PC-9 (cell line): Measurements from ENCODE around the gene AGBL5. TPM values are rescaled to one million over a fixed set of nuclear protein-coding genes. Genes with fewer than 3 reads are reported as not detected.

Experiments used
- BruUV-seq: library from RNA; stranded (reverse); fragments of 400-500 nt; replicated peaks from 2 replicates; lab custom pipeline; 2021; lab: Mats Ljungman, UMichigan
- CTCF ChIA-PET: fragments of 300-600 bp; sonication (Branson Sonifier 250); formaldehyde crosslinking; loops from one replicate; lab custom pipeline; 2022; ENCODE audit warnings: antibody characterized with exemption; lab: Charles Lee
- POLR2A ChIA-PET: fragments of 300-600 bp; sonication (Branson Sonifier 250); formaldehyde crosslinking; loops from one replicate; lab custom pipeline; 2022; ENCODE audit warnings: antibody characterized with exemption; ENCODE audit not compliant: unreplicated experiment; lab: Charles Lee
- DNase-seq, 2 experiments: peaks; one replicate each; pipeline versions ENCODE4 v3.0.0 to v3.0.0-alpha.2; 2015 to 2022; ENCODE audit warnings: mixed read lengths in 1 of 2
- H2AFZ ChIP-seq: fragments of 200-600 bp; sonication (generic); 2 replicates; pipeline ENCODE4 v1.8.1; 2017; ENCODE audit warnings: antibody characterized with exemption
- H3F3A ChIP-seq: fragments of 200-600 bp; sonication (generic); 2 replicates; pipeline ENCODE4 v1.8.1; 2017; ENCODE audit warnings: antibody characterized with exemption, mild to moderate bottlenecking, low read depth; ENCODE audit not compliant: insufficient read depth
- H3K27ac ChIP-seq: fragments of 200-600 bp; sonication (generic); 2 replicates; pipeline ENCODE4 v1.6.1; 2016; ENCODE audit warnings: mixed run types
- H3K27me3 ChIP-seq: fragments of 200-600 bp; sonication (generic); 2 replicates; pipeline ENCODE4 v1.6.1; 2016; ENCODE audit warnings: low read depth, mixed run types; ENCODE audit not compliant: insufficient read depth
- H3K36me3 ChIP-seq: fragments of 200-600 bp; sonication (generic); 2 replicates; pipeline ENCODE4 v1.6.1; 2016; ENCODE audit warnings: low read depth, mixed run types
- H3K4me1 ChIP-seq: fragments of 200-600 bp; sonication (generic); replicated peaks from 2 replicates; pipeline ENCODE4 v1.6.1; 2016; ENCODE audit warnings: mixed run types; ENCODE audit not compliant: insufficient read depth
- H3K4me2 ChIP-seq: fragments of 200-600 bp; sonication (generic); 2 replicates; pipeline ENCODE4 v1.6.1; 2017; ENCODE audit warnings: mixed run types
- H3K4me3 ChIP-seq: fragments of 200-600 bp; sonication (generic); 2 replicates; pipeline ENCODE4 v1.6.1; 2016; ENCODE audit warnings: mixed run types
- H3K79me2 ChIP-seq: fragments of 200-600 bp; sonication (generic); 2 replicates; pipeline ENCODE4 v1.6.1; 2017; ENCODE audit warnings: low read depth, mixed run types
- H3K9me2 ChIP-seq: fragments of 200-600 bp; sonication (generic); 2 replicates; pipeline ENCODE4 v1.8.1; 2017; ENCODE audit warnings: mild to moderate bottlenecking; ENCODE audit not compliant: insufficient read depth
- H3K9me3 ChIP-seq: fragments of 200-600 bp; sonication (generic); 2 replicates; pipeline ENCODE4 v1.8.1; 2016; ENCODE audit warnings: low read depth; ENCODE audit not compliant: insufficient read depth
- H4K20me1 ChIP-seq: fragments of 200-600 bp; sonication (generic); 2 replicates; pipeline ENCODE4 v1.8.1; 2017; ENCODE audit not compliant: insufficient read depth
- EZH2 ChIP-seq: fragments of 200-600 bp; sonication (generic); IDR thresholded peaks from 2 replicates; pipeline ENCODE4 v1.8.0; 2017; ENCODE audit warnings: antibody characterized with exemption, low read depth
- intact Hi-C: fragments of 100-400 bp; cut with micrococcal nuclease; formaldehyde crosslinking; loops from one replicate; pipeline ENCODE4 v1.10.0; 2022; ENCODE audit not compliant: unreplicated experiment
- total RNA-seq: library from RNA; stranded (reverse); gene quantifications from 2 replicates; pipeline ENCODE4 v1.2.3, GENCODE V29; 2021
- TF ChIP-seq, protein P1 (sequence below): fragments of 200-600 bp; sonication (generic); conservative IDR thresholded peaks from 2 replicates; pipeline ENCODE4 v1.6.1; 2017; ENCODE audit warnings: mixed run types, antibody characterized with exemption, mild to moderate bottlenecking, moderate library complexity

AGBL5 gene
- total RNA-seq, 1 experiment from 2014 or later: 63.2 TPM

DNA sequence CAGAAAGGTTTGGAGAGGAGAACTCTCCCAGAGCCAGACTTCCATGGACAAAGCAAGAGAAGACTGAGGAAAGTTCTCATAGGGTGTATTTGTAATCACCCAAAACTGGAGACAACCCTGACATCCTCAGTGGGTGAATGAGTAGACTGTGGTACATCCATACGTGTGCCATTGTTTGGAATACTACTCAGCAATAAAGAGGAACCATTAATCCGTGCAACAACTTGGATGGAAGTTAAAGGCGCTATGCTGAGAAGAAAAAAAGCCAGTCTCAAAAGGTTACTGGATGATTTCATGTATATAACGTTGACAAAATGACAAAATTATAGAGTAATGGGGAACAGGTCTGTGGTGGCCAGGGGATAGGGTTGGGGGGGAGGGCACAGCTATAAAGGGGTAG is 42.8 kb upstream of the AGBL5 start:
- POLR2A ChIA-PET: no interaction called here

DNA sequence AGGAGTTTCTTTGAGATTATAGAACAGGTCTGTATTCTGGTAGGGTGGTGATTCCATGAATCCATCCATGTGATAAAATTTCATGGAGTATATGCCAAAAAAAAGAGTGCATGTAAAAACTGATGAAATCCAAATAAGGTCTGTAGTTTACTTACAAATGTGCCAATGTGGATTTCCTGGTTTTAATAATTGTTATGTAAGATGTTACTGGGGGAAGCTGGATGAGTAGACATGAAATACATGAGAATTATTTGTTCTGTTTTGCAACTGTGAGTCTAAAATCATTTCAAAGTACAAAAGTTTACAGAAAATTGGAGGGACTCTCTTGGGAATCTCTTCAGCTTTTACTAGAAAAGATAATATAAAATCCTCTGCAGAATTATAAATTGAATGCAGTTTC is 42.4 kb upstream of the AGBL5 start:
- no TSS peak for BruUV-seq
- Histone ChIP-seq H3K27ac (peak overlapping the region; percentile 97; the same call in 1 of the 2 replicates), H3K36me3 (no peaks in the 10 kb centered on the region), H4K20me1 (no peaks in the 10 kb centered on the region), H3K79me2 (no peaks in the 10 kb centered on the region; the same call in 1 of the 2 replicates), H3K9me3 (no peaks in the 10 kb centered on the region), H3K4me2 (peak overlapping the region; percentile 52; the same call in 1 of the 2 replicates), H2AFZ (no peak overlapping the region), H3K4me1 (peaks cover 43% of the 10 kb centered on the region), H3F3A (peaks cover 20% of the 10 kb centered on the region; the same call in 1 of the 2 replicates), H3K4me3 (no peak overlapping the region), H3K27me3 (no peaks in the 10 kb centered on the region), H3K9me2 (no peaks in the 10 kb centered on the region)
- TF ChIP-seq, protein P1, sequence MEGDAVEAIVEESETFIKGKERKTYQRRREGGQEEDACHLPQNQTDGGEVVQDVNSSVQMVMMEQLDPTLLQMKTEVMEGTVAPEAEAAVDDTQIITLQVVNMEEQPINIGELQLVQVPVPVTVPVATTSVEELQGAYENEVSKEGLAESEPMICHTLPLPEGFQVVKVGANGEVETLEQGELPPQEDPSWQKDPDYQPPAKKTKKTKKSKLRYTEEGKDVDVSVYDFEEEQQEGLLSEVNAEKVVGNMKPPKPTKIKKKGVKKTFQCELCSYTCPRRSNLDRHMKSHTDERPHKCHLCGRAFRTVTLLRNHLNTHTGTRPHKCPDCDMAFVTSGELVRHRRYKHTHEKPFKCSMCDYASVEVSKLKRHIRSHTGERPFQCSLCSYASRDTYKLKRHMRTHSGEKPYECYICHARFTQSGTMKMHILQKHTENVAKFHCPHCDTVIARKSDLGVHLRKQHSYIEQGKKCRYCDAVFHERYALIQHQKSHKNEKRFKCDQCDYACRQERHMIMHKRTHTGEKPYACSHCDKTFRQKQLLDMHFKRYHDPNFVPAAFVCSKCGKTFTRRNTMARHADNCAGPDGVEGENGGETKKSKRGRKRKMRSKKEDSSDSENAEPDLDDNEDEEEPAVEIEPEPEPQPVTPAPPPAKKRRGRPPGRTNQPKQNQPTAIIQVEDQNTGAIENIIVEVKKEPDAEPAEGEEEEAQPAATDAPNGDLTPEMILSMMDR: no peak
- TF ChIP-seq EZH2: no peak
- ChIA-PET POLR2A (interaction anchor here (0.6 kb wide), 1 partner anchor 43 kb away, joined by 3 read pairs; no protein-coding TSS in a partner anchor), CTCF (no interaction called here)
- intact Hi-C loops: no loop called here
- no peak for DNase-seq

More for the DNA sequence above, 42.8 kb upstream of the AGBL5 start:
- H3K9me2 ChIP-seq: no peaks in the 10 kb centered on the region
- no peaks in the 10 kb centered on the region for H3K9me3 ChIP-seq
- no peak overlapping the region for H3K4me3 ChIP-seq
- H3F3A ChIP-seq: peaks cover 20% of the 10 kb centered on the region; the same call in 1 of the 2 replicates
- H3K36me3 ChIP-seq: no peaks in the 10 kb centered on the region
- no peaks in the 10 kb centered on the region for H3K27me3 ChIP-seq
- no TSS peak for BruUV-seq
- H3K27ac ChIP-seq: no peak overlapping the region
- TF ChIP-seq EZH2: no peak
- TF ChIP-seq, protein P1: no peak
- intact Hi-C loops: no loop called here
- peaks cover 47% of the 10 kb centered on the region for H3K4me1 ChIP-seq
- DNase-seq: no peak
- no peak overlapping the region for H2AFZ ChIP-seq
- H4K20me1 ChIP-seq: no peaks in the 10 kb centered on the region
- no peak overlapping the region for H3K4me2 ChIP-seq
- CTCF ChIA-PET: no interaction called here
- no peaks in the 10 kb centered on the region; the same call in 1 of the 2 replicates for H3K79me2 ChIP-seq

DNA sequence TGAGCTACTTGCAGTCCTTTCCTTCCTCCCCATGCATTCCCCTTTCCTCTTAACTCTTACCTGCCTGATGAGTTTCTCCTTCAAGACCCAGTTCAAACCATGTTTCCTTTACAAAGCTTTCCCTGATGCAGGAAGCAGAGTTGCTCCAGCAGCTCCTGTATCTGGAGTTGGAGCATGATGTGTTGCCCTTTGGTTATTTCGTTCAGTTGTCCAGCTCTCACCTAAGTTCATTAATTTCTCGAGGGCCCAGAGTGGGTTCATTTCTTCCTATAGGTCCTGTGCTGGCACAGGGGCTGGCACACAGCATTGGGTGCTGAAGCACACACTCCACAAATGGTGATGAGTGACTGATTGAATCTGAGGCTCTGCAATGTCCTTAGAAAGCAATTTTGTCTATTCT is 41.8 kb upstream of the AGBL5 start:
- Histone ChIP-seq H3K27ac (peak overlapping the region; percentile 97), H3K27me3 (no peaks in the 10 kb centered on the region), H2AFZ (no peak overlapping the region), H3K4me1 (peaks cover 42% of the 10 kb centered on the region), H3K36me3 (no peaks in the 10 kb centered on the region), H3K9me2 (no peaks in the 10 kb centered on the region), H3K4me2 (peak overlapping the region; percentile 52), H3K79me2 (no peaks in the 10 kb centered on the region), H4K20me1 (no peaks in the 10 kb centered on the region), H3K4me3 (no peak overlapping the region), H3K9me3 (no peaks in the 10 kb centered on the region), H3F3A (peaks cover 20% of the 10 kb centered on the region; the same call in 1 of the 2 replicates)
- TF ChIP-seq, protein P1: no peak
- no peak for TF ChIP-seq EZH2
- POLR2A ChIA-PET: interaction anchor here (0.6 kb wide), 1 partner anchor 42 kb away, joined by 3 read pairs; no protein-coding TSS in a partner anchor
- intact Hi-C loops: loop anchor here (2.0 to 10.0 kb wide), 2 partner anchors 39 to 255 kb away; partner anchors contain the start of gene MAPRE3
- no peak for DNase-seq
- no TSS peak for BruUV-seq
- CTCF ChIA-PET: no interaction called here
